ENCODE data around the gene ARHGEF19. TPM values are rescaled to one million over a fixed set of nuclear protein-coding genes. Genes with fewer than 3 reads are reported as not detected.
A peak's percentile ranks its signal among the peaks of the same experiment; 100 is the strongest.
"Not testable (repeated sequence)": the region's sequence is repeated elsewhere in the genome, so short reads cannot be mapped to it uniquely, and the experiment has no call there.

The ARHGEF19 gene
- total and polyA plus RNA-seq, 8 donors: 5.0 to 17.1 (median 9.7) TPM

DNA sequence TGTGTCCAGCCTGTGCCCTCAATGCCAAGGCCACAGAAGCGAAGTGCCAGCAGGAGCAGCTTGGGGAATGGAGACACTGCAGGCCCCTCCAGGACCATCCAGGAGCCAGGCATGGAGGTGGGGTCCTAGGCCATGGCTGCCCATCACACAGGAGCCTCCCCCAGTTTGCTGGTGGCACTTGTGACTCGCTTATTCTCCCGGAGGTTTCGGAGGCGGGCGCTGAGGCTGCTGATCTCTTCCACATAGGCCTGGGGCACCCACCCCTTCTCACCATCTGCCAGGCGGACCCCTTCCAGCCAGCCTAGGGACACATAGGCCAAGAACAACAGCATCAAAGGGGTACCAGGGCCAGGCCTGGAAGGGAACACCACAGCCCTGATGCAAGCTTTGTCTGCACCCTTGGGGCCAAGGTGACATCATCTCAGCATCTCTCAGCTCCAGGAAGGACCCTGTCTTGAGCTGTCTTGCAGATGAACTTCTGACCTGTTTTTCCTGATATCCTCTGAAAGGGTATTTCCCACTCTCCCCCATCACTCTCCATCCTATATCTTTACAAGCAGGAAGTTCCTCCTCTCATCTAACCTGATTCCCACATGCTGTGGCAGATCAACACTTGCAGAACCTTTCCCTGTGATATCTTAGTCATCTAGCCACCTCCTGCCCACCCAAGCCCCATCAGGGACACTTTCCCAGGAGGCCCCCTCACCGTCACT, 13.9 kb downstream of the ARHGEF19 start:
- 90 to 92% methylated on average over 8 of the region's 8 CpGs for WGBS, 2 donors
- Histone ChIP-seq H3K9me3 (no peaks in the 10 kb centered on the region), H3K27me3 (no peaks in the 10 kb centered on the region), H3K4me3 (no peak overlapping the region), H3K36me3 (no peaks in the 10 kb centered on the region), H3K4me1 (no peaks in the 10 kb centered on the region), H3K27ac (no peak overlapping the region)
- TF ChIP-seq, protein P1, sequence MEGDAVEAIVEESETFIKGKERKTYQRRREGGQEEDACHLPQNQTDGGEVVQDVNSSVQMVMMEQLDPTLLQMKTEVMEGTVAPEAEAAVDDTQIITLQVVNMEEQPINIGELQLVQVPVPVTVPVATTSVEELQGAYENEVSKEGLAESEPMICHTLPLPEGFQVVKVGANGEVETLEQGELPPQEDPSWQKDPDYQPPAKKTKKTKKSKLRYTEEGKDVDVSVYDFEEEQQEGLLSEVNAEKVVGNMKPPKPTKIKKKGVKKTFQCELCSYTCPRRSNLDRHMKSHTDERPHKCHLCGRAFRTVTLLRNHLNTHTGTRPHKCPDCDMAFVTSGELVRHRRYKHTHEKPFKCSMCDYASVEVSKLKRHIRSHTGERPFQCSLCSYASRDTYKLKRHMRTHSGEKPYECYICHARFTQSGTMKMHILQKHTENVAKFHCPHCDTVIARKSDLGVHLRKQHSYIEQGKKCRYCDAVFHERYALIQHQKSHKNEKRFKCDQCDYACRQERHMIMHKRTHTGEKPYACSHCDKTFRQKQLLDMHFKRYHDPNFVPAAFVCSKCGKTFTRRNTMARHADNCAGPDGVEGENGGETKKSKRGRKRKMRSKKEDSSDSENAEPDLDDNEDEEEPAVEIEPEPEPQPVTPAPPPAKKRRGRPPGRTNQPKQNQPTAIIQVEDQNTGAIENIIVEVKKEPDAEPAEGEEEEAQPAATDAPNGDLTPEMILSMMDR (IDR thresholded peaks at IDR 0.05): no peak
- FAIRE-seq (no peak), ATAC-seq (no peak), DNase-seq (no peak)
- intact Hi-C loops (cut with DNase I): no loop called here

DNA sequence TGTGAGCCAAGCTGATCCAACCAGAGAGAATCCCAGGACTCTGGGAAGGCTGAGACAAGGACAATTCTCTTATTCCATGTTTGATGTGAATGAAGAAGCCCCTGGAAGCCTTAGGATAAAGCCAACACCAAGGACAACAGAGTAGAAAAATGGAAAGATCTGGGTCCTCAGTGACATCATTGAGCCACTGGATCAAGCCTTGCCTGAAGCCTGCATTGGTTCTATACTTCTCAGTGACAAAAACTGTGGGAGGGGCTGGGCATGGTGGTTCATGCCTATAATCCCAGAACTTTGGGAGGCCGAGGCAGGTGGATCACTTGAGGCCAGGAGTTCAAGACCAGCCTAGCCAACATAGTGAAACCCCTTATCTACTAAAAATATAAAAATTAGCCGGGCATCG, 15.6 kb downstream of the ARHGEF19 start:
- Histone ChIP-seq H3K9me3 (no peaks in the 10 kb centered on the region), H3K27me3 (no peaks in the 10 kb centered on the region), H3K4me1 (no peaks in the 10 kb centered on the region), H3K27ac (no peak overlapping the region), H3K36me3 (no peaks in the 10 kb centered on the region), H3K4me3 (no peak overlapping the region)
- ATAC-seq: no peak
- no peak for FAIRE-seq
- intact Hi-C loops (cut with DNase I): no loop called here
- WGBS, 2 donors: 61 to 90% methylated on average over 3 of the region's 3 CpGs
- TF ChIP-seq, protein P1 (IDR thresholded peaks at IDR 0.05): no peak
- peak in 1 of 6 donors; percentile 2 for DNase-seq

DNA sequence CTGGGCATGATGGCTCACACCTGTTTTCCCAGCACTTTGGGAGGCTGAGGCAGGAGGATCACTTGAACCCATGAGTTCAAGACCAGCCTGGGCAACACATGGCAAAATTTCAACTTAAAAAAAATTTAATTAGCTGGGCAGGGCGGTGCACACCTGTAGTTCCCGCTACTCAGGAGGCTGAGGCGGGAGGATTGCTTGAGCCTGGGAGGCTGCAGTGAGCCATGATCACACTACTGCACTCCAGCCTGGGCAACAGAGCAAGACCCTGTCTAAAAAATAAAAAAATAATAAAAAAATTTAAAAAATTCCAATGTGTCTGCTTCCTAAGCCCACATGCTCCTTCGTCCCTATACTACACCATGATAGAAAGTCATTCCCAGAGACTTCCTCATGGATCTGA, 16.3 kb downstream of the ARHGEF19 start:
- H3K27ac ChIP-seq; ATAC-seq; H3K36me3 ChIP-seq; H3K4me1 ChIP-seq; intact Hi-C loops (cut with DNase I); H3K27me3 ChIP-seq; FAIRE-seq; H3K9me3 ChIP-seq; H3K4me3 ChIP-seq: not testable (repeated sequence)
- WGBS, 2 donors: 93 to 97% methylated on average over 4 of the region's 4 CpGs
- peak in 1 of 6 donors; percentile 19 for DNase-seq

DNA sequence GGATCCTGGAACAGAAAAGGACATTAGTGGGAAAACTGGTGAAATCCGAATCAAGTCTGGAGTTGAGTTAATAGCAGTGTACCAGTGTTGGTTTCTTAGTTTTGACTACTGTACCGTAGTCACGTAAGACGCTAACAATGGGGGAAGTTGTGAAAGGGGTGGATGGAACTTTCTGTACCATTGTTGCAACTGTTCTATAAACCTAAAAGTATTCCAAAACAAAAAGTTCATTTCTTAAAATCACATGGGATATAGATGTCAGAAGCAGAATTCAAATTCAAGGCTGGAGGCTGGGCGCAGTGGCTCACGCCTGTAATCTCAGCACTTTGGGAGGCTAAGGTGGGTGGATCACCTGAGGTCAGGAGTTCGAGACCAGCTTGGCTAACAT, 16.9 kb downstream of the ARHGEF19 start:
- Histone ChIP-seq H3K27ac (no peak overlapping the region), H3K4me3 (no peak overlapping the region), H3K36me3 (no peaks in the 10 kb centered on the region), H3K27me3 (no peaks in the 10 kb centered on the region), H3K4me1 (no peaks in the 10 kb centered on the region), H3K9me3 (no peaks in the 10 kb centered on the region)
- ATAC-seq (peak in 1 of 4 donors; percentile 17), FAIRE-seq (no peak), DNase-seq (no peak)
- TF ChIP-seq, protein P1 (IDR thresholded peaks at IDR 0.05): no peak
- WGBS, 2 donors: 73 to 86% methylated on average over 7 of the region's 7 CpGs
- intact Hi-C loops (cut with DNase I): no loop called here

DNA sequence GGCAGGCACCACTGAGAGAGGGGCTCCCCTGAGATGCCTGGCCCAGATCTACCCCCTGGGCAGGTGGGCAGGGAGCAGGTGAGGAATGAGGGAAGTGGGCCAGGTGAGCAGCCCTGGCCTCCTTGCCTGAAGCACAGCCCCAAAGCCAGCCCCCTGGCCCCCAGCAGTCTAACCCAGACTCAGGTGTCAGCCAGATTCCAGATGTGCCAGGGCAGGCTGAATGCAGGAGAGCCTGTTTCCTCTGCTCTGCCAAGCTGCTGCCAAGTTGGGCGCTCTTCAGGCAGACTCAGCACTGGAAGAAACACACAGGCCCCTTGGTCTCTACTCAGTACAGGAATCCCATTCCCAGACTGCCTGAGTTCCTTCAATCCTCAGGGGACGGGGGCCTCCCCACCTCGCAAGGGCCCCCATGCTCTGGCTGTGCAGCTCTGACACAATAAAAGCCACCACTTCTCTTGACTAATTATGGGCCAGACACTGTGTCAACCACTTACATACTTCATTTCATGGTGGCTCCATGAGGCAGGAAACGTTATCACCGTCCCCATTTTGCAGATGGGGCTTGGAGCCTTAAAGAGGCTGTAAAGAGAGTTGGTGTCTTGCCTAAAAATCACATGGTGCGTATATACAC, 20.4 kb downstream of the ARHGEF19 start:
- no peaks in the 10 kb centered on the region for H3K36me3 ChIP-seq
- intact Hi-C loops (cut with DNase I): loop anchor here in 2 of 3 donors (2.0 to 5.0 kb wide), 2 partner anchors 111 to 115 kb away; no protein-coding TSS in a partner anchor
- H3K9me3 ChIP-seq: no peaks in the 10 kb centered on the region
- 84 to 94% methylated on average over 6 of the region's 6 CpGs for WGBS, 2 donors
- H3K4me1 ChIP-seq: no peaks in the 10 kb centered on the region
- H3K27me3 ChIP-seq: no peaks in the 10 kb centered on the region
- no peak for ATAC-seq
- DNase-seq: no peak
- FAIRE-seq: no peak
- TF ChIP-seq, protein P1 (IDR thresholded peaks at IDR 0.05): no peak
- H3K4me3 ChIP-seq: no peak overlapping the region
- no peak overlapping the region for H3K27ac ChIP-seq
